ENCODE results near the gene AJUBA.
"Not testable (repeated sequence)": the region's sequence is repeated elsewhere in the genome, so short reads cannot be mapped to it uniquely, and the experiment has no call there.

The AJUBA gene

GRCh38 chr14:22982477-22983245 is at the start of gene AJUBA:
Gene AJUBA (minus strand): TSS chr14:22982551. CDS start chr14:22982266, 285 bp downstream.
- peaks cover 11% of the 10 kb centered on the region for H3K27me3 Mint-ChIP-seq
- H3K36me3 Mint-ChIP-seq, result no peaks in the 10 kb centered on the region
- H3K27ac Mint-ChIP-seq, result no peak within 1 kb of the TSS
- no peaks in the 10 kb centered on the region for H3K4me1 Mint-ChIP-seq
- H3K9me3 Mint-ChIP-seq, result no peaks in the 10 kb centered on the region
- H3K4me3 Mint-ChIP-seq, result no peak within 1 kb of the TSS
- peak; percentile 71 for ATAC-seq

- Mint-ChIP-seq H3K9me3 (no peaks in the 10 kb centered on the region), H3K4me3 (no peak overlapping the region), H3K36me3 (peaks cover 46% of the 10 kb centered on the region), H3K4me1 (peaks cover 51% of the 10 kb centered on the region), H3K27ac (no peak overlapping the region), H3K27me3 (no peaks in the 10 kb centered on the region)
- no peak for ATAC-seq
These were observed 48.6 kb upstream of the AJUBA start for GRCh38 chr14:23030936-23031335.

- no peaks in the 10 kb centered on the region for H3K27me3 Mint-ChIP-seq
- no peak for ATAC-seq
- peaks cover 43% of the 10 kb centered on the region for H3K4me1 Mint-ChIP-seq
- H3K27ac Mint-ChIP-seq, result peak overlapping the region; percentile 38
- H3K4me3 Mint-ChIP-seq, result no peak overlapping the region
- no peaks in the 10 kb centered on the region for H3K9me3 Mint-ChIP-seq
- H3K36me3 Mint-ChIP-seq, result peaks cover 66% of the 10 kb centered on the region
These were observed 46.4 kb upstream of the AJUBA start for GRCh38 chr14:23028799-23029198.

- no peaks in the 10 kb centered on the region for H3K27me3 Mint-ChIP-seq
- no peak overlapping the region for H3K27ac Mint-ChIP-seq
- no peak for ATAC-seq
- no peak overlapping the region for H3K4me3 Mint-ChIP-seq
- peaks cover 63% of the 10 kb centered on the region for H3K36me3 Mint-ChIP-seq
- peaks cover 27% of the 10 kb centered on the region for H3K4me1 Mint-ChIP-seq
- H3K9me3 Mint-ChIP-seq, result no peaks in the 10 kb centered on the region
These were observed 42.9 kb upstream of the AJUBA start for GRCh38 chr14:23025151-23025814.

GRCh38 chr14:23024612-23025075 is 42.3 kb upstream of the AJUBA start:
- no peaks in the 10 kb centered on the region for H3K9me3 Mint-ChIP-seq
- no peak overlapping the region for H3K4me3 Mint-ChIP-seq
- no peak for ATAC-seq
- peaks cover 26% of the 10 kb centered on the region for H3K4me1 Mint-ChIP-seq
- H3K36me3 Mint-ChIP-seq, result peaks cover 63% of the 10 kb centered on the region
- H3K27ac Mint-ChIP-seq, result no peak overlapping the region
- H3K27me3 Mint-ChIP-seq, result no peaks in the 10 kb centered on the region

GRCh38 chr14:23023795-23024152 is 41.4 kb upstream of the AJUBA start:
- Mint-ChIP-seq H3K27ac (no peak overlapping the region), H3K9me3 (no peaks in the 10 kb centered on the region), H3K27me3 (no peaks in the 10 kb centered on the region), H3K36me3 (peaks cover 55% of the 10 kb centered on the region), H3K4me3 (no peak overlapping the region), H3K4me1 (peaks cover 18% of the 10 kb centered on the region)
- no peak for ATAC-seq

- Mint-ChIP-seq H3K27me3 (no peaks in the 10 kb centered on the region), H3K36me3 (peaks cover 52% of the 10 kb centered on the region), H3K4me1 (peaks cover 14% of the 10 kb centered on the region), H3K9me3 (no peaks in the 10 kb centered on the region), H3K4me3 (no peak overlapping the region), H3K27ac (no peak overlapping the region)
- ATAC-seq, result no peak
These were observed 40.9 kb upstream of the AJUBA start for GRCh38 chr14:23023022-23023794.

- H3K27ac Mint-ChIP-seq, result no peak overlapping the region
- H3K36me3 Mint-ChIP-seq, result peaks cover 44% of the 10 kb centered on the region
- no peaks in the 10 kb centered on the region for H3K27me3 Mint-ChIP-seq
- H3K9me3 Mint-ChIP-seq, result no peaks in the 10 kb centered on the region
- no peak overlapping the region for H3K4me3 Mint-ChIP-seq
- ATAC-seq, result no peak
- peaks cover 8% of the 10 kb centered on the region for H3K4me1 Mint-ChIP-seq
These were observed 39.6 kb upstream of the AJUBA start for GRCh38 chr14:23021889-23022442.

GRCh38 chr14:23021434-23021833 is 39.1 kb upstream of the AJUBA start:
- Mint-ChIP-seq H3K27me3 (no peaks in the 10 kb centered on the region), H3K27ac (no peak overlapping the region), H3K4me1 (peaks cover 8% of the 10 kb centered on the region), H3K36me3 (peaks cover 41% of the 10 kb centered on the region), H3K9me3 (no peaks in the 10 kb centered on the region), H3K4me3 (no peak overlapping the region)
- ATAC-seq, result no peak

GRCh38 chr14:23020143-23021128 is 38.1 kb upstream of the AJUBA start:
- no peak overlapping the region for H3K4me3 Mint-ChIP-seq

GRCh38 chr14:23018107-23018506 is 35.8 kb upstream of the AJUBA start:
- ATAC-seq, result no peak
- peaks cover 9% of the 10 kb centered on the region for H3K36me3 Mint-ChIP-seq
- H3K4me3 Mint-ChIP-seq, result no peak overlapping the region
- no peaks in the 10 kb centered on the region for H3K4me1 Mint-ChIP-seq
- no peak overlapping the region for H3K27ac Mint-ChIP-seq
- H3K9me3 Mint-ChIP-seq, result no peaks in the 10 kb centered on the region
- no peaks in the 10 kb centered on the region for H3K27me3 Mint-ChIP-seq

More at GRCh38 chr14:23020143-23021128, 38.1 kb upstream of the AJUBA start:
- Mint-ChIP-seq H3K4me1 (peaks cover 5% of the 10 kb centered on the region), H3K36me3 (peaks cover 31% of the 10 kb centered on the region), H3K27me3 (no peaks in the 10 kb centered on the region), H3K27ac (no peak overlapping the region), H3K9me3 (no peaks in the 10 kb centered on the region)
- ATAC-seq, result no peak

GRCh38 chr14:23017091-23017490 is 34.7 kb upstream of the AJUBA start:
- H3K9me3 Mint-ChIP-seq, result no peaks in the 10 kb centered on the region
- ATAC-seq, result no peak
- H3K27me3 Mint-ChIP-seq, result no peaks in the 10 kb centered on the region
- peaks cover 9% of the 10 kb centered on the region for H3K36me3 Mint-ChIP-seq
- no peak overlapping the region for H3K4me3 Mint-ChIP-seq
- no peaks in the 10 kb centered on the region for H3K4me1 Mint-ChIP-seq
- no peak overlapping the region for H3K27ac Mint-ChIP-seq

GRCh38 chr14:23015618-23016017 is 33.3 kb upstream of the AJUBA start:
- ATAC-seq, result no peak
- no peaks in the 10 kb centered on the region for H3K27me3 Mint-ChIP-seq
- H3K36me3 Mint-ChIP-seq, result no peaks in the 10 kb centered on the region
- H3K4me3 Mint-ChIP-seq, result no peak overlapping the region
- no peaks in the 10 kb centered on the region for H3K4me1 Mint-ChIP-seq
- H3K27ac Mint-ChIP-seq, result no peak overlapping the region
- no peaks in the 10 kb centered on the region for H3K9me3 Mint-ChIP-seq

- not testable (repeated sequence) for H3K4me3 Mint-ChIP-seq, H3K9me3 Mint-ChIP-seq, ATAC-seq, H3K27me3 Mint-ChIP-seq, H3K4me1 Mint-ChIP-seq, H3K27ac Mint-ChIP-seq, H3K36me3 Mint-ChIP-seq
These were observed 31.4 kb upstream of the AJUBA start for GRCh38 chr14:23013749-23014054.
